ENCODE results near the gene SLC9A3.
"Not testable (repeated sequence)": the region's sequence is repeated elsewhere in the genome, so short reads cannot be mapped to it uniquely, and the experiment has no call there.

Gene SLC9A3

GRCh38 chr5:524234-524972, at the start of gene SLC9A3:
Gene SLC9A3 (minus strand): TSS chr5:524449.
- no peak for DNase-seq

- peak; percentile 85 for DNase-seq
Measured at GRCh38 chr5:573976-574375, 49.7 kb upstream of the SLC9A3 start.

GRCh38 chr5:573206-573605, 49.0 kb upstream of the SLC9A3 start:
- DNase-seq: peak; percentile 27

GRCh38 chr5:572398-573019, 48.3 kb upstream of the SLC9A3 start:
- peak; percentile 90 for DNase-seq

- DNase-seq: no peak
Measured at GRCh38 chr5:571791-572190, 47.5 kb upstream of the SLC9A3 start.

GRCh38 chr5:570886-571285, 46.6 kb upstream of the SLC9A3 start:
- no peak for DNase-seq

GRCh38 chr5:570446-570845, 46.2 kb upstream of the SLC9A3 start:
- DNase-seq: no peak

GRCh38 chr5:569868-570361, 45.7 kb upstream of the SLC9A3 start:
- DNase-seq: no peak

- no peak for DNase-seq
Measured at GRCh38 chr5:569358-569867, 45.2 kb upstream of the SLC9A3 start.

- no peak for DNase-seq
Measured at GRCh38 chr5:568809-569208, 44.6 kb upstream of the SLC9A3 start.

- DNase-seq: peak; percentile 32
Measured at GRCh38 chr5:568061-568781, 44.0 kb upstream of the SLC9A3 start.

- DNase-seq: no peak
Measured at GRCh38 chr5:567664-568060, 43.4 kb upstream of the SLC9A3 start.

- DNase-seq: no peak
Measured at GRCh38 chr5:566636-567309, 42.5 kb upstream of the SLC9A3 start.

- no peak for DNase-seq
Measured at GRCh38 chr5:565782-566440, 41.7 kb upstream of the SLC9A3 start.

- no peak for DNase-seq
Measured at GRCh38 chr5:561408-561807, 37.2 kb upstream of the SLC9A3 start.

- no peak for DNase-seq
Measured at GRCh38 chr5:560792-561166, 36.5 kb upstream of the SLC9A3 start.

- no peak for DNase-seq
Measured at GRCh38 chr5:558871-559503, 34.7 kb upstream of the SLC9A3 start.

- no peak for DNase-seq
Measured at GRCh38 chr5:558326-558725, 34.1 kb upstream of the SLC9A3 start.

- DNase-seq: not testable (repeated sequence)
Measured at GRCh38 chr5:557917-558316, 33.7 kb upstream of the SLC9A3 start.

- no peak for DNase-seq
Measured at GRCh38 chr5:556909-557441, 32.7 kb upstream of the SLC9A3 start.

GRCh38 chr5:555058-555623, 30.9 kb upstream of the SLC9A3 start:
- no peak for DNase-seq

Data from NCI-H69 (cell line).